ENCODE data around the gene PJA1.

Gene PJA1

GRCh38 chrX:69143530-69143929, 21.7 kb downstream of the PJA1 start:
- POLR2A ChIA-PET = no interaction called here

More at GRCh38 chrX:69143530-69143929, 21.7 kb downstream of the PJA1 start:
- Histone ChIP-seq H3K27ac (ENCODE audit: extremely low read depth, low read depth, low read length) (no peak overlapping the region), H3K36me3 (ENCODE audit: control insufficient read depth in 2 of 2, insufficient read depth in 1 of 2, low read length in 2 of 2) (no peaks in the 10 kb centered on the region), H3K4me1 (ENCODE audit: control insufficient read depth, insufficient read depth, low read length) (no peaks in the 10 kb centered on the region), H3K9me3 (ENCODE audit: control insufficient read depth, insufficient read depth, low read depth, low read length) (no peaks in the 10 kb centered on the region), H3K4me3 (ENCODE audit: low read depth, low read length) (no peak overlapping the region)
- CTCF ChIA-PET = interaction anchor here (0.9 kb wide), 1 partner anchor 316 kb away, joined by 3 read pairs; no protein-coding TSS in a partner anchor
- TF ChIP-seq, protein P1, sequence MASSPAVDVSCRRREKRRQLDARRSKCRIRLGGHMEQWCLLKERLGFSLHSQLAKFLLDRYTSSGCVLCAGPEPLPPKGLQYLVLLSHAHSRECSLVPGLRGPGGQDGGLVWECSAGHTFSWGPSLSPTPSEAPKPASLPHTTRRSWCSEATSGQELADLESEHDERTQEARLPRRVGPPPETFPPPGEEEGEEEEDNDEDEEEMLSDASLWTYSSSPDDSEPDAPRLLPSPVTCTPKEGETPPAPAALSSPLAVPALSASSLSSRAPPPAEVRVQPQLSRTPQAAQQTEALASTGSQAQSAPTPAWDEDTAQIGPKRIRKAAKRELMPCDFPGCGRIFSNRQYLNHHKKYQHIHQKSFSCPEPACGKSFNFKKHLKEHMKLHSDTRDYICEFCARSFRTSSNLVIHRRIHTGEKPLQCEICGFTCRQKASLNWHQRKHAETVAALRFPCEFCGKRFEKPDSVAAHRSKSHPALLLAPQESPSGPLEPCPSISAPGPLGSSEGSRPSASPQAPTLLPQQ (tag by site-specific recombination; IDR thresholded peaks at IDR 0.05) = no peak
- no peak for TF ChIP-seq REPIN1 (tag by site-specific recombination; IDR thresholded peaks at IDR 0.05; ENCODE audit: low read depth)
- TF ChIP-seq ZNF549 (tag by site-specific recombination; IDR thresholded peaks at IDR 0.05) = no peak
- no peak for TF ChIP-seq ZNF747 (tag by site-specific recombination; IDR thresholded peaks at IDR 0.05)
- TF ChIP-seq ZNF112 (tag by site-specific recombination; IDR thresholded peaks at IDR 0.05) = no peak
- no peak for TF ChIP-seq GLI4 (tag by site-specific recombination; IDR thresholded peaks at IDR 0.05)
- TF ChIP-seq TSHZ1 (tag by site-specific recombination; IDR thresholded peaks at IDR 0.05; ENCODE audit: borderline replicate concordance) = no peak
- no peak for TF ChIP-seq ZNF473 (tag by site-specific recombination; IDR thresholded peaks at IDR 0.05)
- no peak for TF ChIP-seq ZNF621 (tag by site-specific recombination; IDR thresholded peaks at IDR 0.05)
- no peak for TF ChIP-seq ZNF449 (tag by site-specific recombination; IDR thresholded peaks at IDR 0.05)
- TF ChIP-seq OSR2 (tag by site-specific recombination; IDR thresholded peaks at IDR 0.05) = no peak
- no peak for TF ChIP-seq ZBTB7A (tag by site-specific recombination; IDR thresholded peaks at IDR 0.05; ENCODE audit: low read depth)
- TF ChIP-seq ZNF654 (tag by site-specific recombination; IDR thresholded peaks at IDR 0.05; ENCODE audit: low read depth) = no peak
- no peak for TF ChIP-seq HIC1 (tag by site-specific recombination; IDR thresholded peaks at IDR 0.05)
- no peak for TF ChIP-seq ZNF843 (tag by site-specific recombination; IDR thresholded peaks at IDR 0.05)
- TF ChIP-seq HOXC10 (CRISPR knock-in tag; IDR thresholded peaks at IDR 0.05) = no peak
- TF ChIP-seq KLF8 (tag by site-specific recombination; IDR thresholded peaks at IDR 0.05) = no peak
